A673 (cell line): Measurements from ENCODE around the gene DPYD. TPM values are rescaled to one million over a fixed set of nuclear protein-coding genes. Genes with fewer than 3 reads are reported as not detected.

Source experiments
- BruUV-seq: library from RNA; stranded (reverse); fragments of 400-500 nt; replicated peaks from 2 replicates; lab custom pipeline; 2021; lab: Mats Ljungman, UMichigan
- CTCF ChIA-PET: fragments of 300-600 bp; sonication (Branson Sonifier 250); formaldehyde crosslinking; loops from one replicate; lab custom pipeline; 2022; ENCODE audit warnings: antibody characterized with exemption; lab: Charles Lee
- POLR2A ChIA-PET: fragments of 300-600 bp; sonication (Branson Sonifier 250); formaldehyde crosslinking; loops from one replicate; lab custom pipeline; 2022; ENCODE audit warnings: antibody characterized with exemption; ENCODE audit not compliant: low non-redundant PET; lab: Charles Lee
- DNase-seq: peaks from one replicate; pipeline ENCODE4 v3.0.0-alpha.2; 2015; ENCODE audit warnings: low spot score
- H3K27ac ChIP-seq: fragments of 200-600 bp; sonication (generic); 2 replicates; pipeline ENCODE4 v1.5.1; 2016; ENCODE audit warnings: mixed run types, low read depth, mild to moderate bottlenecking, mixed read lengths, antibody characterized with exemption, low read length; ENCODE audit not compliant: poor library complexity, severe bottlenecking
- H3K27me3 ChIP-seq: fragments of 200-600 bp; sonication (generic); replicated peaks from 2 replicates; pipeline ENCODE4 v1.6.1; 2017; ENCODE audit warnings: mixed run types, low read depth, mild to moderate bottlenecking, mixed read lengths, antibody characterized with exemption, low read length; ENCODE audit not compliant: insufficient read depth, poor library complexity
- H3K36me3 ChIP-seq: fragments of 200-600 bp; sonication (generic); 2 replicates; pipeline ENCODE4 v1.6.1; 2016; ENCODE audit warnings: mixed run types, mild to moderate bottlenecking, mixed read lengths, antibody characterized with exemption, low read length; ENCODE audit not compliant: insufficient read depth, poor library complexity, severe bottlenecking
- H3K4me1 ChIP-seq: fragments of 200-600 bp; sonication (generic); 2 replicates; pipeline ENCODE4 v1.6.1; 2017; ENCODE audit warnings: mixed run types, mild to moderate bottlenecking, mixed read lengths, antibody characterized with exemption, low read length; ENCODE audit not compliant: insufficient read depth, poor library complexity, severe bottlenecking
- H3K4me3 ChIP-seq: fragments of 200-600 bp; sonication (generic); 2 replicates; pipeline ENCODE4 v1.5.1; 2016; ENCODE audit warnings: low read depth, mixed run types, mild to moderate bottlenecking, mixed read lengths, low read length; ENCODE audit not compliant: poor library complexity, severe bottlenecking
- H3K9me3 ChIP-seq: fragments of 200-600 bp; sonication (generic); 2 replicates; pipeline ENCODE4 v1.6.1; 2016; ENCODE audit warnings: mixed run types, low read depth, mild to moderate bottlenecking, mixed read lengths, antibody characterized with exemption, low read length; ENCODE audit not compliant: poor library complexity, severe bottlenecking
- CTCF ChIP-seq: fragments of 300-800, 200-600 bp; sonication (generic); conservative IDR thresholded peaks from 2 replicates; pipeline ENCODE4 v1.5.1; 2017; ENCODE audit warnings: low read depth, mild to moderate bottlenecking, antibody characterized with exemption, low read length, moderate library complexity, mixed read lengths
- EZH2 ChIP-seq: fragments of 200-600 bp; sonication (generic); IDR thresholded peaks from 2 replicates; pipeline ENCODE4 v1.6.1; 2017; ENCODE audit warnings: borderline replicate concordance, low read depth, mild to moderate bottlenecking, mixed read lengths, antibody characterized with exemption, low read length; ENCODE audit not compliant: poor library complexity, severe bottlenecking
- intact Hi-C: fragments of 100-400 bp; cut with micrococcal nuclease; formaldehyde crosslinking; loops from one replicate; pipeline ENCODE4 v1.10.0; 2022; ENCODE audit not compliant: unreplicated experiment
- total RNA-seq: library from RNA; stranded (reverse); gene quantifications from 2 replicates; pipeline ENCODE4 v1.2.3, GENCODE V29; 2021

DPYD gene
- total RNA-seq, 1 experiment from 2014 or later, result 13.4 TPM

- Histone ChIP-seq H3K27ac (no peak overlapping the region), H3K4me1 (no peaks in the 10 kb centered on the region), H3K9me3 (no peaks in the 10 kb centered on the region), H3K36me3 (no peaks in the 10 kb centered on the region), H3K27me3 (no peaks in the 10 kb centered on the region), H3K4me3 (no peak overlapping the region)
- no peak for DNase-seq
- BruUV-seq, result no TSS peak
- TF ChIP-seq CTCF (no peak), EZH2 (no peak)
- ChIA-PET CTCF (no interaction called here), POLR2A (no interaction called here)
- intact Hi-C loops, result no loop called here
Observed at GRCh38 chr1:97739596-97740103, 181.2 kb downstream of the DPYD start.

- no peak for TF ChIP-seq CTCF
- no peak for TF ChIP-seq EZH2
- no peaks in the 10 kb centered on the region for H3K27me3 ChIP-seq
- H3K4me3 ChIP-seq, result no peak overlapping the region
- CTCF ChIA-PET, result no interaction called here
- H3K4me1 ChIP-seq, result no peaks in the 10 kb centered on the region
- no peak for DNase-seq
- BruUV-seq, result no TSS peak
- H3K27ac ChIP-seq, result no peak overlapping the region
- intact Hi-C loops, result no loop called here
- no peaks in the 10 kb centered on the region for H3K36me3 ChIP-seq
- POLR2A ChIA-PET, result no interaction called here
- no peaks in the 10 kb centered on the region for H3K9me3 ChIP-seq
Observed at GRCh38 chr1:97738270-97738669, 182.6 kb downstream of the DPYD start.

- ChIA-PET CTCF (no interaction called here), POLR2A (no interaction called here)
- Histone ChIP-seq H3K27me3 (no peaks in the 10 kb centered on the region), H3K9me3 (no peaks in the 10 kb centered on the region), H3K36me3 (no peaks in the 10 kb centered on the region), H3K27ac (no peak overlapping the region), H3K4me1 (no peaks in the 10 kb centered on the region), H3K4me3 (no peak overlapping the region)
- BruUV-seq, result no TSS peak
- intact Hi-C loops, result no loop called here
- TF ChIP-seq CTCF (no peak), EZH2 (no peak)
- DNase-seq, result no peak
Observed at GRCh38 chr1:97730271-97730670, 190.6 kb downstream of the DPYD start.
